HG02938 (cell line): ENCODE measurements around the gene FOLR1.
A peak's percentile ranks its signal among the peaks of the same experiment; 100 is the strongest.

ENCODE experiments used
- ATAC-seq: cut with Tn5 transposase; IDR thresholded peaks from one replicate; pipeline ENCODE4 v1.9.1; 2021; ENCODE audit warnings: mild to moderate bottlenecking, moderate library complexity; ENCODE audit not compliant: unreplicated experiment

Gene FOLR1

GRCh38 chr11:72222907-72223614 lies 31.1 kb downstream of the FOLR1 start:
- peak; percentile 63 for ATAC-seq

GRCh38 chr11:72223615-72224563 lies 31.9 kb downstream of the FOLR1 start:
- ATAC-seq: peak; percentile 44

- ATAC-seq: no peak
Measured at GRCh38 chr11:72224564-72225410, 32.8 kb downstream of the FOLR1 start, which contains the start of gene INPPL1. INPPL1 (plus strand) TSS chr11:72224767; CDS start chr11:72224985, 218 bp downstream.

GRCh38 chr11:72225411-72225951 lies 33.5 kb downstream of the FOLR1 start:
- no peak for ATAC-seq

- no peak for ATAC-seq
Measured at GRCh38 chr11:72226701-72227100, 34.8 kb downstream of the FOLR1 start.

- no peak for ATAC-seq
Measured at GRCh38 chr11:72227316-72228228, 35.6 kb downstream of the FOLR1 start.

- ATAC-seq: no peak
Measured at GRCh38 chr11:72228229-72228843, 36.4 kb downstream of the FOLR1 start.

GRCh38 chr11:72228844-72229231 lies 36.9 kb downstream of the FOLR1 start:
- no peak for ATAC-seq

- ATAC-seq: no peak
Measured at GRCh38 chr11:72229336-72229924, 37.5 kb downstream of the FOLR1 start.

GRCh38 chr11:72229925-72230763 lies 38.2 kb downstream of the FOLR1 start:
- ATAC-seq: no peak

- no peak for ATAC-seq
Measured at GRCh38 chr11:72230764-72231365, 38.9 kb downstream of the FOLR1 start.

GRCh38 chr11:72231396-72232259 lies 39.7 kb downstream of the FOLR1 start:
- no peak for ATAC-seq

- ATAC-seq: no peak
Measured at GRCh38 chr11:72232260-72233055, 40.5 kb downstream of the FOLR1 start.

- ATAC-seq: no peak
Measured at GRCh38 chr11:72233056-72233772, 41.3 kb downstream of the FOLR1 start.
